BJ (cell line): ENCODE data around the gene SLC66A1. TPM values are rescaled to one million over a fixed set of nuclear protein-coding genes. Genes with fewer than 3 reads are reported as not detected.

Experiments used
- CTCF ChIA-PET: fragments of 350-600 bp; formaldehyde crosslinking; extraction: SDS; loops from one replicate; lab custom pipeline; 2021; ENCODE audit warnings: antibody characterized with exemption, inconsistent platforms; lab: Yijun Ruan, JAX
- POLR2A ChIA-PET: fragments of 300-600 bp; sonication (Branson Sonifier 250); formaldehyde crosslinking; extraction: SDS; loops from one replicate; lab custom pipeline; 2021; ENCODE audit warnings: antibody characterized with exemption; lab: Charles Lee
- DNase-seq: peaks from one replicate; pipeline ENCODE4 v3.0.0-alpha.2; 2011; ENCODE audit warnings: low read depth
- H3K27me3 ChIP-seq: 2 replicates; pipeline ENCODE4 v1.6.0; 2011; ENCODE audit warnings: low read length; ENCODE audit not compliant: control insufficient read depth, insufficient read depth
- H3K36me3 ChIP-seq: 2 replicates; pipeline ENCODE4 v1.5.1; 2011; ENCODE audit warnings: low read length; ENCODE audit not compliant: control insufficient read depth, insufficient read depth
- H3K4me3 ChIP-seq: 2 replicates; pipeline ENCODE4 v1.5.1; 2011; ENCODE audit warnings: low read depth, mild to moderate bottlenecking, control low read depth, low read length
- polyA plus RNA-seq: library from polyadenylated mRNA; depleted of rRNA; stranded (reverse); fragments of >200 nt; gene quantifications from 2 replicates; pipeline ENCODE4 v1.2.3, GENCODE V29; 2011
- TF ChIP-seq, protein P1 (sequence below): IDR thresholded peaks from 2 replicates; pipeline ENCODE4 v1.5.1; 2011; ENCODE audit warnings: low read depth, mild to moderate bottlenecking, control low read depth, inconsistent platforms, low read length, moderate library complexity; ENCODE audit not compliant: insufficient read depth

SLC66A1 gene
- polyA plus RNA-seq, 1 experiment: 17.7 TPM

DNA sequence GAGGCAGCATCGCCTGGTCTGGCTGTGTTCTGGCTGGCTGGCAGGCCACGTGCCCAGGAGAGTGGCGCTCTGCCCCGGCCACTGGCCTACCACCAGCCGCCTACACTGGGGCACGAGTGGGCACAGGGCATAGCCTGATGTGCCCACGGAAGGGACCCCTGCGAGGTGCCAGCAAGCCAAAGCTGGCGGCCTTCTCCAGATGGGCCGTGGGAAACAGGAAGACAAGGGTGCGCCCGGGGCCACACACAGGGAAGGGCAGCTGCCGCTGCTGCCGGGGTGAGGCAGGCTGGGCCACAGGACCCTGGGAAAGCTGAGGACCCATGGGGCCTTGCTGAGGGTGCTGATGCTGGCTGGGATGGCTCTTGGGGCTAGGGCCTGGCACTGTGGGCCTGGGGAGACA lies 40.7 kb downstream of the SLC66A1 start:
- Histone ChIP-seq H3K27me3 (no peaks in the 10 kb centered on the region), H3K36me3 (peaks cover 36% of the 10 kb centered on the region), H3K4me3 (no peak overlapping the region)
- CTCF ChIA-PET: interaction anchor here (1.0 to 4.4 kb wide), 4 partner anchors 8 to 120 kb away, joined by 3 to 18 read pairs (median 4); no protein-coding TSS in a partner anchor
- POLR2A ChIA-PET: no interaction called here
- TF ChIP-seq, protein P1, sequence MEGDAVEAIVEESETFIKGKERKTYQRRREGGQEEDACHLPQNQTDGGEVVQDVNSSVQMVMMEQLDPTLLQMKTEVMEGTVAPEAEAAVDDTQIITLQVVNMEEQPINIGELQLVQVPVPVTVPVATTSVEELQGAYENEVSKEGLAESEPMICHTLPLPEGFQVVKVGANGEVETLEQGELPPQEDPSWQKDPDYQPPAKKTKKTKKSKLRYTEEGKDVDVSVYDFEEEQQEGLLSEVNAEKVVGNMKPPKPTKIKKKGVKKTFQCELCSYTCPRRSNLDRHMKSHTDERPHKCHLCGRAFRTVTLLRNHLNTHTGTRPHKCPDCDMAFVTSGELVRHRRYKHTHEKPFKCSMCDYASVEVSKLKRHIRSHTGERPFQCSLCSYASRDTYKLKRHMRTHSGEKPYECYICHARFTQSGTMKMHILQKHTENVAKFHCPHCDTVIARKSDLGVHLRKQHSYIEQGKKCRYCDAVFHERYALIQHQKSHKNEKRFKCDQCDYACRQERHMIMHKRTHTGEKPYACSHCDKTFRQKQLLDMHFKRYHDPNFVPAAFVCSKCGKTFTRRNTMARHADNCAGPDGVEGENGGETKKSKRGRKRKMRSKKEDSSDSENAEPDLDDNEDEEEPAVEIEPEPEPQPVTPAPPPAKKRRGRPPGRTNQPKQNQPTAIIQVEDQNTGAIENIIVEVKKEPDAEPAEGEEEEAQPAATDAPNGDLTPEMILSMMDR: no peak
- DNase-seq: no peak

DNA sequence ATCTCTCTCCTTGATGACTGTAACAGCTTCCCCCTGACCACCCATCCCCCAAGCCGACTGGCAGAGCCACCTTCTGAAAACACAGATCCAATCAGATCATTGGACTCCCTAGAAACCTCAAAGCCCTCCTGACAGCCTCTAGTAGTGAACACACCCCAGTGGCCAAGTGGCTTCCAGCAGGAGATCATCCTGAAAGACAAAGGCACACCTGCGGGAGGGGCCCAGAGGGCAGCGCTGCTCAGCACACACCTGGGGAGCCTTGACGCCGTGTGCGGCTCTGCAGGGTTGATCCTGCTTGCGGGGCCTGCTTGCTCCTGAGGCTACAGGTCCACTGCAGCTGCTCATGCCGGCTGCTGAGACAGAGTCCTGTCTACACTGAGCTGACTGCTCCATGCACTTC lies 41.5 kb downstream of the SLC66A1 start:
- H3K27me3 ChIP-seq: no peaks in the 10 kb centered on the region
- POLR2A ChIA-PET: no interaction called here
- DNase-seq: no peak
- CTCF ChIA-PET: interaction anchor here (1.0 to 4.4 kb wide), 4 partner anchors 9 to 119 kb away, joined by 3 to 18 read pairs (median 4); no protein-coding TSS in a partner anchor
- no peak overlapping the region for H3K4me3 ChIP-seq
- peaks cover 36% of the 10 kb centered on the region for H3K36me3 ChIP-seq
- TF ChIP-seq, protein P1: no peak

DNA sequence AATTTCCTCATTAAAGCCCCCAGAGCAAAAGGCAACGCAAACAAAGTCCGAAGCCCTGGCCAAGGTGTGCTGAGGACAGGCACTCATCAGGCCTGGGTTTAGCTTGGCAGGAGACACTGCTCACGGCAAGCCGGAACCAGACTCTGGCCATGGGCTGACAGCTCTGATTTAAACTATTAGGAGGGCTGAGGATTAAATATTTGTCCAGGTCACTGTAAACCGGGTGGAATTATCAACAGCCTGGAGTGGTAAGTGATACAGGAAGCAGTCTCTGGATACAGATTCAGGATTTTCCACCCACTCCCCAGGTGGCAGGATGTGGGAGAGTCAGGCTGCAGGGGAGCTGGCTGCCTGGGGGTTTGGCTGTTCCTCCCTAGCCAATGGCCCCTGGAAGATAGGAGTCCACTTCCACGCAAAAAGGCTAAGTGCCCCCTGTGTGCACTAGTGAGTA lies 42.4 kb downstream of the SLC66A1 start:
- TF ChIP-seq, protein P1: no peak
- ChIA-PET POLR2A (no interaction called here), CTCF (interaction anchor here (0.9 to 4.4 kb wide), 5 partner anchors 9 to 45 kb away, joined by 3 to 18 read pairs (median 5); no protein-coding TSS in a partner anchor)
- no peak for DNase-seq
- H3K4me3 ChIP-seq: no peak overlapping the region
- peaks cover 30% of the 10 kb centered on the region for H3K36me3 ChIP-seq
- H3K27me3 ChIP-seq: no peaks in the 10 kb centered on the region

DNA sequence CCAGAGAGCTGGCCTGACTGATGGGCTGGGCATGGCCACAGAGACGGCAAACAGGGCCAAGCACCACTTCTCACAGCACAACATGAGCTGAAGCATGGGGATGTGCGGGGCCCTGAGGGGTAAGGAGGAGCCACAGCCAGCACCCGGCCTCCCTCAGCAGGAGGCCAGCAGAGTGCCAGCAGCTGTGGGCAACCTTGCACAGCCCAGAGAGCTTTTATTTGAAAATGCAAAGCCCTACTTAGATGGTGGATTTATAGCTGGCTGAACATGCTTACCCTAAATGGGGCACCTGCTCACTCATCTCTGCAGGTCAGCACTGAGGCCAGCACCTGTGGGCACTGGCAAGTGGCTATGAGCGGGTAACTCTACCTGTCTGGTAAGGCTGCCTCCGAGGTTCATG lies 44.1 kb downstream of the SLC66A1 start:
- TF ChIP-seq, protein P1: no peak
- H3K36me3 ChIP-seq: peaks cover 25% of the 10 kb centered on the region
- POLR2A ChIA-PET: no interaction called here
- DNase-seq: no peak
- H3K4me3 ChIP-seq: no peak overlapping the region
- H3K27me3 ChIP-seq: no peaks in the 10 kb centered on the region
- CTCF ChIA-PET: interaction anchor here (2.9 to 4.4 kb wide), 2 partner anchors 12 to 14 kb away, joined by 14 to 18 read pairs; no protein-coding TSS in a partner anchor

DNA sequence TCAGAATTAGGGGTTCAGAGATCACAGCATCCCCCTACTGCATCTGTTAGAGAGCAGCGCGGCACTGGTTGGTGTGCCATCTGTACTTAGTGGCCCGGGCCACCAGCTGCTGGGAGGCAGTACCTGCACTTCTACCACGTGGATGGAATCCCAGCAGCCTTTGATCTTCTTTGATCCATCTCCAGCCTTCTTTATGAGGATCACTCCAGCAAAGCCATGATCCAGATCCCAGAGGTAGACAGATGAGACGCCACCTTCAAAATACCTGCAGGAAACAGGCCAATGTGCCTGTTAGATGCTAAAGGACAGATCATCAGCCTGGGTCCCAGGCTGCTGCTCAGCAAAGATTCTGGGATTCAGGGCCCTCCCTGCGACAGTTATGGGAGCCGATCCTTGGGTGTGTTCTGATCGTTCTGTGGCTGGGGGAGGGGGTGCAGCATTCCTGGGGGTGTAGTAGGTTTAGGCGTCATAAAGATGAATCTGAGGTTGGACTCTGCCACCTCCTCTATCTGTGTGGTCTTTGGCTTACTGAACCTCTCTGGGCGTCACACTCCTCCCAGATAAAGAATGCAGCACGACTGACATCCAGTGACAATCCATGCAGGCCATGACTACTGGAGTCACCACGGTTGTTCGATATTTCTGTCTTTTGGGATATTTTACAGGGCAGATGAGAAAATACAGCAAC lies 45.3 kb downstream of the SLC66A1 start:
- no peak for DNase-seq
- POLR2A ChIA-PET: no interaction called here
- TF ChIP-seq, protein P1: no peak
- CTCF ChIA-PET: no interaction called here
- Histone ChIP-seq H3K27me3 (no peaks in the 10 kb centered on the region), H3K36me3 (peaks cover 19% of the 10 kb centered on the region), H3K4me3 (no peak overlapping the region)
